ENCODE measurements around the gene MEIS2. TPM values are rescaled to one million over a fixed set of nuclear protein-coding genes. Genes with fewer than 3 reads are reported as not detected.

Gene MEIS2
- total and polyA plus RNA-seq, 8 donors, result 14.1 to 44.5 (median 36.3) TPM

GRCh38 chr15:37055481-37055880 lies 44.9 kb downstream of the MEIS2 start:
- no peak for TF ChIP-seq CTCF (IDR thresholded peaks at IDR 0.05)
- ATAC-seq, result no peak
- peaks cover 3 to 21% of the 10 kb centered on the region in 2 donors for H3K4me1 ChIP-seq
- no peak for DNase-seq
- H3K36me3 ChIP-seq, result no peaks in the 10 kb centered on the region
- no peak overlapping the region for H3K4me3 ChIP-seq
- H3K27me3 ChIP-seq, result no peaks in the 10 kb centered on the region
- H3K9me3 ChIP-seq, result no peaks in the 10 kb centered on the region
- intact Hi-C loops (cut with DNase I), result no loop called here
- no peak overlapping the region for H3K27ac ChIP-seq

GRCh38 chr15:37054336-37054735 lies 46.0 kb downstream of the MEIS2 start:
- intact Hi-C loops (cut with DNase I), result no loop called here
- ATAC-seq, result no peak
- H3K4me1 ChIP-seq, result peaks cover under 1 to 21% of the 10 kb centered on the region in 2 donors
- H3K27ac ChIP-seq, result no peak overlapping the region
- DNase-seq, result no peak
- TF ChIP-seq CTCF (IDR thresholded peaks at IDR 0.05), result no peak
- H3K36me3 ChIP-seq, result no peaks in the 10 kb centered on the region
- H3K27me3 ChIP-seq, result no peaks in the 10 kb centered on the region
- no peak overlapping the region for H3K4me3 ChIP-seq
- no peaks in the 10 kb centered on the region for H3K9me3 ChIP-seq

- no peak overlapping the region for H3K27ac ChIP-seq
- intact Hi-C loops (cut with DNase I), result no loop called here
- no peaks in the 10 kb centered on the region for H3K36me3 ChIP-seq
- no peak for ATAC-seq
- H3K4me3 ChIP-seq, result no peak overlapping the region
- TF ChIP-seq CTCF (IDR thresholded peaks at IDR 0.05), result no peak
- no peaks in the 10 kb centered on the region for H3K9me3 ChIP-seq
- no peak for DNase-seq
- H3K4me1 ChIP-seq, result peaks cover 0 to 16% of the 10 kb centered on the region in 2 donors
- no peaks in the 10 kb centered on the region for H3K27me3 ChIP-seq
Measured at GRCh38 chr15:37053166-37053565, 47.2 kb downstream of the MEIS2 start.

DNA sequence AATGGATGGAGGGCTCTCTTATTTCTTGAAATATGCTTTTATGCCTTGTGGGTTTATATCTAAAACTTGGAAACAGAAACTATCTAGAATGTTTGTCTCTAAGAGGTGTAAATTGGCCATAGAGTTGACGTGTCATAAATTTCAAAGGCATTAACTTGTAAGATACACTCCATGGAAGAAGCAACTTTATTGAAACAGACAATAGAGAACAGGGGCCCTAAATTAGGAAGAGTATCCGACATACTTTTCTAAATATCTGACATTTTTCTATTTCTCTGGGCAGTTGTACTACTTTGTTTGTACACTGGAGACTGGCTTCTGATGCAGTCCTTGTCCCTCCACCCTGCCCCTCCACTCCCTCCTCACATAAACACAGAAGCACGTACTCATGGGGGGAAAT lies 50.0 kb downstream of the MEIS2 start:
- ATAC-seq (no peak), DNase-seq (no peak)
- no peak overlapping the region for H3K4me3 ChIP-seq
- peaks cover 0 to 4% of the 10 kb centered on the region in 2 donors for H3K4me1 ChIP-seq
- H3K9me3 ChIP-seq, result no peaks in the 10 kb centered on the region
- no peaks in the 10 kb centered on the region for H3K36me3 ChIP-seq
- intact Hi-C loops (cut with DNase I), result no loop called here
- TF ChIP-seq CTCF (IDR thresholded peaks at IDR 0.05), result no peak
- no peaks in the 10 kb centered on the region for H3K27me3 ChIP-seq
- no peak overlapping the region for H3K27ac ChIP-seq

DNA sequence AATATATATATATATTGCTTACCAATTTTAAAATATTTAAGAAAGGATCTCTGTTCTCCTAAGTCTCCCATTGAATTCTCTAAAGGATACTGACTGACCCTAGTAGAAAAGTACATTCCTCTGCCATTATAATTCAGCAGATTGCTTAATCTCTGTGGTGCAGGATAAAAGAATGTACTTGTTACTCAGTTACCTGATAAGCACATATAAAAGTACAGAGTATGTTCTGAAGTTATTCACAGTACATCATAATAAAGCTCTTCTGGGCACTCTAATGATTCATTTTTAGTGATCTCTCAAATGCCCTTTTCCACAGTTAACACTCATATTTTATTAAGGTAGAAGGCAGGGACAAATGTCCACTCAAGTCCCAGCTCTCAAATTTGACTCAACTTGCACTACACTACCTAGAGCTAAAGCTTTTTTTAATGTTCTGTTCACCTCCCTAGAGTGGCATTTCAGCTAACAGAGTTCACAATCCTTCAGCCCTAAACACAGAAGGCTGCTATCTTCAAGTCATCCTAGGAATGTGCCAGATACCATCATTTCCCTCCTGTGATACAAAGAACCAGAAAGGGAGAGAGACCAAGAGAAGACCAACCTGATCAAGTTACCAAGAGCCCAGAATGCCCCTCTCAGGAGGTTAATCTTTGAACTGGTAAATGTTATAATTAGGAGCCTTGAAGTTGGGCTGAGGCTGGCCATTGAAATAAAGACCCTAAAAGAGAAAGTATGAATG lies 53.3 kb downstream of the MEIS2 start:
- intact Hi-C loops (cut with DNase I), result no loop called here
- DNase-seq (no peak), ATAC-seq (peak; percentile 79)
- Histone ChIP-seq H3K27ac (peak overlapping the region in 1 of 2 donors; percentile 44), H3K27me3 (no peaks in the 10 kb centered on the region), H3K4me1 (peaks cover 0 to 4% of the 10 kb centered on the region in 2 donors), H3K36me3 (no peaks in the 10 kb centered on the region), H3K4me3 (no peak overlapping the region), H3K9me3 (no peaks in the 10 kb centered on the region)
- no peak for TF ChIP-seq CTCF (IDR thresholded peaks at IDR 0.05)
